Activated T-helper 2 cell treated with anti-CD3 and anti-CD28 coated beads, Interferon-gamma antibody, Interleukin-2, Interleukin-4, amounts not matched to agents 10 μg/mL and 5 μg/mL and 100 μg/mL, durations not matched to agents 14 hours and 24 hours and 36 hours (primary cell): ENCODE data around the gene PTTG1IP. TPM values are rescaled to one million over a fixed set of nuclear protein-coding genes. Genes with fewer than 3 reads are reported as not detected.
A peak's percentile ranks its signal among the peaks of the same experiment; 100 is the strongest.

Source experiments
- DNase-seq: peaks from one replicate; pipeline ENCODE4 v3.0.0; 2021; ENCODE audit warnings: low spot score
- H3K27ac Mint-ChIP-seq: one replicate; pipeline ENCODE4 v1.8.0; 2021; ENCODE audit warnings: mixed read lengths
- H3K27me3 Mint-ChIP-seq: one replicate; pipeline ENCODE4 v1.8.0; 2021; ENCODE audit warnings: low read depth, mixed read lengths
- H3K36me3 Mint-ChIP-seq: one replicate; pipeline ENCODE4 v1.8.0; 2021; ENCODE audit warnings: low read depth, mixed read lengths
- H3K4me1 Mint-ChIP-seq: one replicate; pipeline ENCODE4 v1.8.0; 2021; ENCODE audit warnings: low read depth, mixed read lengths
- H3K4me3 Mint-ChIP-seq: one replicate; pipeline ENCODE4 v1.8.0; 2021; ENCODE audit warnings: low read depth, mild to moderate bottlenecking, moderate library complexity, mixed read lengths
- H3K9me3 Mint-ChIP-seq: one replicate; pipeline ENCODE4 v1.8.0; 2021; ENCODE audit warnings: mixed read lengths
- intact Hi-C: fragments of 100-400 bp; cut with micrococcal nuclease; formaldehyde crosslinking; loops from one replicate; pipeline ENCODE4 v1.15.1; 2023
- total RNA-seq: library from RNA; stranded (reverse); gene quantifications from 2 replicates; pipeline ENCODE4 v1.2.3, GENCODE V29; 2022

Gene PTTG1IP
- total RNA-seq, 1 donor from 2014 or later, result 48.1 TPM

GRCh38 chr21:44856131-44856530, 17.4 kb downstream of the PTTG1IP start:
- H3K9me3 Mint-ChIP-seq, result no peaks in the 10 kb centered on the region
- peaks cover 72% of the 10 kb centered on the region for H3K36me3 Mint-ChIP-seq
- no peaks in the 10 kb centered on the region for H3K27me3 Mint-ChIP-seq
- no peak overlapping the region for H3K4me3 Mint-ChIP-seq
- no peak for DNase-seq
- H3K4me1 Mint-ChIP-seq, result peaks cover 29% of the 10 kb centered on the region
- no peak overlapping the region for H3K27ac Mint-ChIP-seq
- intact Hi-C loops, result no loop called here

- intact Hi-C loops, result no loop called here
- peaks cover 75% of the 10 kb centered on the region for H3K36me3 Mint-ChIP-seq
- H3K4me3 Mint-ChIP-seq, result no peak overlapping the region
Measured at GRCh38 chr21:44855572-44855971, 17.9 kb downstream of the PTTG1IP start.

GRCh38 chr21:44854664-44855446, 18.6 kb downstream of the PTTG1IP start:
- H3K27ac Mint-ChIP-seq, result no peak overlapping the region
- no peaks in the 10 kb centered on the region for H3K27me3 Mint-ChIP-seq
- peaks cover 75% of the 10 kb centered on the region for H3K36me3 Mint-ChIP-seq
- H3K9me3 Mint-ChIP-seq, result no peaks in the 10 kb centered on the region
- no peak for DNase-seq
- intact Hi-C loops, result no loop called here
- H3K4me1 Mint-ChIP-seq, result peaks cover 32% of the 10 kb centered on the region
- H3K4me3 Mint-ChIP-seq, result no peak overlapping the region

More at GRCh38 chr21:44855572-44855971, 17.9 kb downstream of the PTTG1IP start:
- Mint-ChIP-seq H3K9me3 (no peaks in the 10 kb centered on the region), H3K27ac (no peak overlapping the region), H3K27me3 (no peaks in the 10 kb centered on the region), H3K4me1 (peaks cover 32% of the 10 kb centered on the region)
- no peak for DNase-seq

- Mint-ChIP-seq H3K36me3 (peaks cover 77% of the 10 kb centered on the region), H3K27me3 (no peaks in the 10 kb centered on the region), H3K27ac (no peak overlapping the region), H3K4me3 (no peak overlapping the region), H3K9me3 (no peaks in the 10 kb centered on the region), H3K4me1 (peaks cover 32% of the 10 kb centered on the region)
- no peak for DNase-seq
- intact Hi-C loops, result no loop called here
Measured at GRCh38 chr21:44854391-44854663, 19.2 kb downstream of the PTTG1IP start.

- intact Hi-C loops, result no loop called here
- Mint-ChIP-seq H3K9me3 (no peaks in the 10 kb centered on the region), H3K27ac (no peak overlapping the region), H3K4me3 (no peak overlapping the region), H3K36me3 (peaks cover 76% of the 10 kb centered on the region), H3K27me3 (no peaks in the 10 kb centered on the region), H3K4me1 (peaks cover 32% of the 10 kb centered on the region)
- DNase-seq, result no peak
Measured at GRCh38 chr21:44853601-44854390, 19.7 kb downstream of the PTTG1IP start.

GRCh38 chr21:44850905-44851657, 22.4 kb downstream of the PTTG1IP start:
- Mint-ChIP-seq H3K9me3 (no peaks in the 10 kb centered on the region), H3K4me3 (no peak overlapping the region), H3K27ac (peak overlapping the region; percentile 72), H3K27me3 (no peaks in the 10 kb centered on the region), H3K4me1 (peaks cover 37% of the 10 kb centered on the region), H3K36me3 (peaks cover 67% of the 10 kb centered on the region)
- DNase-seq, result no peak
- intact Hi-C loops, result no loop called here

GRCh38 chr21:44850208-44850800, 23.2 kb downstream of the PTTG1IP start:
- Mint-ChIP-seq H3K4me3 (no peak overlapping the region), H3K36me3 (peaks cover 60% of the 10 kb centered on the region), H3K27ac (no peak overlapping the region), H3K27me3 (peaks cover under 1% of the 10 kb centered on the region), H3K9me3 (no peaks in the 10 kb centered on the region), H3K4me1 (peaks cover 39% of the 10 kb centered on the region)
- DNase-seq, result no peak
- intact Hi-C loops, result no loop called here

GRCh38 chr21:44849616-44850130, 23.8 kb downstream of the PTTG1IP start:
- no peak for DNase-seq
- H3K27me3 Mint-ChIP-seq, result peaks cover 3% of the 10 kb centered on the region
- no peaks in the 10 kb centered on the region for H3K9me3 Mint-ChIP-seq
- no peak overlapping the region for H3K4me3 Mint-ChIP-seq
- H3K36me3 Mint-ChIP-seq, result peaks cover 53% of the 10 kb centered on the region
- no peak overlapping the region for H3K27ac Mint-ChIP-seq
- H3K4me1 Mint-ChIP-seq, result peaks cover 35% of the 10 kb centered on the region
- intact Hi-C loops, result no loop called here

GRCh38 chr21:44848821-44849521, 24.5 kb downstream of the PTTG1IP start:
- H3K36me3 Mint-ChIP-seq, result peaks cover 46% of the 10 kb centered on the region
- H3K9me3 Mint-ChIP-seq, result no peaks in the 10 kb centered on the region
- DNase-seq, result no peak
- peaks cover 5% of the 10 kb centered on the region for H3K27me3 Mint-ChIP-seq
- no peak overlapping the region for H3K27ac Mint-ChIP-seq
- no peak overlapping the region for H3K4me3 Mint-ChIP-seq
- intact Hi-C loops, result no loop called here
- H3K4me1 Mint-ChIP-seq, result peaks cover 30% of the 10 kb centered on the region

GRCh38 chr21:44847261-44848056, 26.0 kb downstream of the PTTG1IP start:
- Mint-ChIP-seq H3K4me1 (peaks cover 25% of the 10 kb centered on the region), H3K36me3 (peaks cover 34% of the 10 kb centered on the region), H3K27ac (no peak overlapping the region), H3K27me3 (peaks cover 7% of the 10 kb centered on the region), H3K9me3 (no peaks in the 10 kb centered on the region), H3K4me3 (no peak overlapping the region)
- intact Hi-C loops, result loop anchor here (2.0 kb wide), 1 partner anchor 21 kb away; no protein-coding TSS in a partner anchor
- DNase-seq, result no peak

- H3K27me3 Mint-ChIP-seq, result peaks cover 9% of the 10 kb centered on the region
- peaks cover 18% of the 10 kb centered on the region for H3K4me1 Mint-ChIP-seq
- intact Hi-C loops, result loop anchor here (2.0 kb wide), 1 partner anchor 22 kb away; no protein-coding TSS in a partner anchor
- peaks cover 28% of the 10 kb centered on the region for H3K36me3 Mint-ChIP-seq
- peak overlapping the region; percentile 45 for H3K4me3 Mint-ChIP-seq
- no peak for DNase-seq
- H3K9me3 Mint-ChIP-seq, result no peaks in the 10 kb centered on the region
- peak overlapping the region; percentile 33 for H3K27ac Mint-ChIP-seq
Measured at GRCh38 chr21:44846485-44847260, 26.8 kb downstream of the PTTG1IP start.
